K562 (cell line): ENCODE results near the gene HINT3. TPM values are rescaled to one million over a fixed set of nuclear protein-coding genes. Genes with fewer than 3 reads are reported as not detected.

ENCODE experiments used
- ARID1B ChIP-seq: fragments of 450-650 bp; IDR thresholded peaks from 2 replicates; pipeline ENCODE4 v1.6.1; 2016; ENCODE audit warnings: antibody characterized with exemption, mild to moderate bottlenecking, inconsistent platforms
- BACH1 ChIP-seq: fragments of 200-800 bp; sonication (Bioruptor generic); IDR thresholded peaks from 2 replicates; pipeline ENCODE4 v1.6.1; 2016; ENCODE audit warnings: missing genetic modification characterization, missing compliant biosample characterization
- MAFG ChIP-seq: fragments of 450-650 bp; conservative IDR thresholded peaks from 2 replicates; pipeline ENCODE4 v1.6.1; 2016; ENCODE audit warnings: missing genetic modification characterization, missing compliant biosample characterization
- NCOR1 ChIP-seq: fragments of 450-650 bp; IDR thresholded peaks from 2 replicates; pipeline ENCODE4 v1.6.1; 2016; ENCODE audit warnings: mild to moderate bottlenecking, moderate library complexity
- PTBP1 ChIP-seq: fragments of 200-400 bp; formaldehyde crosslinking; IDR thresholded peaks from 2 replicates; pipeline ENCODE4 v1.6.1; 2017; ENCODE audit warnings: low read depth, low read length
- SRSF9 ChIP-seq: fragments of 200-400 bp; formaldehyde crosslinking; IDR thresholded peaks from 2 replicates; pipeline ENCODE4 v1.6.1; 2017; ENCODE audit warnings: low read depth, low read length, borderline replicate concordance
- polyA plus RNA-seq, 8 experiments: library from polyadenylated mRNA; depleted of rRNA in 4 of 8; stranded (reverse) in 5 of 8; unstranded in 3 of 8; fragments of >200 nt; fragmentation: Nextera tagmentation in 2 of 8; fragmentation: Illumina TruSeq in 1 of 8; extraction: Ambion mirVana in 2 of 8; extraction: Trizol in 1 of 8; gene quantifications; 2 replicates each; pipeline versions ENCODE4 v1.2.1 to v1.2.3, GENCODE V29; 2011 to 2014; ENCODE audit warnings: inconsistent platforms in 1 of 8, missing spikeins in 1 of 8
- total RNA-seq, 7 experiments: library from RNA; depleted of rRNA in 6 of 7; stranded (reverse); fragments of >200 nt in 6 of 7; fragmentation: Illumina TruSeq in 2 of 7; extraction: Trizol in 2 of 7; gene quantifications; 2 replicates each; pipeline versions ENCODE4 v1.2.1 to v1.2.3, GENCODE V29; 2011 to 2021; ENCODE audit warnings: low replicate concordance in 1 of 7
- TF ChIP-seq, protein P1 (sequence below): fragments of 450-650 bp; formaldehyde crosslinking; IDR thresholded peaks from 2 replicates; pipeline ENCODE4 v1.4.0; 2022; ENCODE audit warnings: mild to moderate bottlenecking, moderate library complexity
- TF ChIP-seq, protein P2 (sequence below): sonication (generic); IDR thresholded peaks from 2 replicates; pipeline ENCODE4 v1.6.1; 2016
- TF ChIP-seq, protein P3 (sequence below): fragments of 150-350 bp; IDR thresholded peaks from 2 replicates; pipeline ENCODE4 v1.6.1; 2014; ENCODE audit warnings: low read depth, mild to moderate bottlenecking, low read length, borderline replicate concordance
- TF ChIP-seq, protein P4 (sequence below): fragments of 450-650 bp; formaldehyde crosslinking; conservative IDR thresholded peaks from 2 replicates; pipeline ENCODE4 v1.4.0; 2022; ENCODE audit warnings: mild to moderate bottlenecking, missing genetic modification characterization
- TF ChIP-seq, protein P5 (sequence below): IDR thresholded peaks from 3 replicates; pipeline ENCODE4 v1.6.1; 2011; ENCODE audit warnings: borderline replicate concordance, mild to moderate bottlenecking, moderate library complexity; ENCODE audit not compliant: insufficient read length; ENCODE audit errors: extremely low read depth
- TF ChIP-seq, protein P6 (sequence below), 2 experiments: IDR thresholded peaks; 2 replicates each; pipeline ENCODE4 v1.6.1; 2011; ENCODE audit warnings: borderline replicate concordance in 1 of 2, control low read depth in 1 of 2, low read depth in 1 of 2, low read length in 1 of 2, mild to moderate bottlenecking in 1 of 2, mixed read lengths in 1 of 2, moderate library complexity in 1 of 2; ENCODE audit not compliant: insufficient read depth in 1 of 2, insufficient read length in 1 of 2, poor library complexity in 1 of 2, severe bottlenecking in 1 of 2; ENCODE audit errors: extremely low read depth in 1 of 2

Gene HINT3
- total and polyA plus RNA-seq, 9 of the 15 experiments (the other 6 are each of a cell fraction or from before 2014, with no cell fraction given): 1.4 to 16.6 (median 10.8) TPM

DNA sequence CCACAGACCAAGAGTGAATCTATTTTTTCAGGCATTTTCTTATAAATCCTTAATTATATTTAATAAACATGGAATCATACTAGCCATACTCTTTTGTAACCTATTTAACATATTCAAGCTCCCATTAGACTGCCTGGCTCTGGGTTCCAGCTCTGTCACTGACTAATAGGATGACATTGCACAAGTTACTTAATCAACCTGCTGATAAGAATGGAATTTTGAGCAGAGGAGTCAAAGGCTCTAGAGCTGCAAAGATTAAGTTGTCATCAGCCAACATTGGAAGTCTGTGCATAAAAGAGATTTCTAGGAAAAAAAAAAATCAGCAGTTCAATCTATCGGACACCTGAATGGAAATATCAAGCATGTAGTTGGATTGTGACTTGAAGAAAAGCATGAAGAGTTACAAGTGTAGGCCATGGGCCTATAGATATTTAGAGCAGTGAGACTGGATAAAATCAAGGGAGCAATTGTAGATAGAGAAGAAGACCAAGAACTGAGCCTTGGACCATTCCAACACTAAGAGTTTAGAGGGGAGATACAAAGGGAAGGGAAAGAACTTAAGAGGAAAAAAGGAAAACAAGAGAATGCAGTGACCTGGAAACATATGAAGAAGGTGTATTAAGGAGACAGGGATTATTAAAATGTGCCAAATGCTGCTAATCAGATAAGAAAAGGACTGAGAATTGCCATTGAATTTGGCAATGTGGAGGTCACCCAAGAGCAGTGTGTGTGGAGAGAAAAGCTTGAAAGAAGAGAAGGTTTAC, 11.0 kb upstream of the HINT3 start (continued):
- TF ChIP-seq, protein P1, sequence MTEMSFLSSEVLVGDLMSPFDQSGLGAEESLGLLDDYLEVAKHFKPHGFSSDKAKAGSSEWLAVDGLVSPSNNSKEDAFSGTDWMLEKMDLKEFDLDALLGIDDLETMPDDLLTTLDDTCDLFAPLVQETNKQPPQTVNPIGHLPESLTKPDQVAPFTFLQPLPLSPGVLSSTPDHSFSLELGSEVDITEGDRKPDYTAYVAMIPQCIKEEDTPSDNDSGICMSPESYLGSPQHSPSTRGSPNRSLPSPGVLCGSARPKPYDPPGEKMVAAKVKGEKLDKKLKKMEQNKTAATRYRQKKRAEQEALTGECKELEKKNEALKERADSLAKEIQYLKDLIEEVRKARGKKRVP (CRISPR knock-in tag): no peak
- TF ChIP-seq, protein P2, sequence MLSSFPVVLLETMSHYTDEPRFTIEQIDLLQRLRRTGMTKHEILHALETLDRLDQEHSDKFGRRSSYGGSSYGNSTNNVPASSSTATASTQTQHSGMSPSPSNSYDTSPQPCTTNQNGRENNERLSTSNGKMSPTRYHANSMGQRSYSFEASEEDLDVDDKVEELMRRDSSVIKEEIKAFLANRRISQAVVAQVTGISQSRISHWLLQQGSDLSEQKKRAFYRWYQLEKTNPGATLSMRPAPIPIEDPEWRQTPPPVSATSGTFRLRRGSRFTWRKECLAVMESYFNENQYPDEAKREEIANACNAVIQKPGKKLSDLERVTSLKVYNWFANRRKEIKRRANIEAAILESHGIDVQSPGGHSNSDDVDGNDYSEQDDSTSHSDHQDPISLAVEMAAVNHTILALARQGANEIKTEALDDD: peak; percentile 38; the same call in 1 of the 2 replicates
- peak; percentile 78 for TF ChIP-seq ARID1B
- TF ChIP-seq, protein P3, sequence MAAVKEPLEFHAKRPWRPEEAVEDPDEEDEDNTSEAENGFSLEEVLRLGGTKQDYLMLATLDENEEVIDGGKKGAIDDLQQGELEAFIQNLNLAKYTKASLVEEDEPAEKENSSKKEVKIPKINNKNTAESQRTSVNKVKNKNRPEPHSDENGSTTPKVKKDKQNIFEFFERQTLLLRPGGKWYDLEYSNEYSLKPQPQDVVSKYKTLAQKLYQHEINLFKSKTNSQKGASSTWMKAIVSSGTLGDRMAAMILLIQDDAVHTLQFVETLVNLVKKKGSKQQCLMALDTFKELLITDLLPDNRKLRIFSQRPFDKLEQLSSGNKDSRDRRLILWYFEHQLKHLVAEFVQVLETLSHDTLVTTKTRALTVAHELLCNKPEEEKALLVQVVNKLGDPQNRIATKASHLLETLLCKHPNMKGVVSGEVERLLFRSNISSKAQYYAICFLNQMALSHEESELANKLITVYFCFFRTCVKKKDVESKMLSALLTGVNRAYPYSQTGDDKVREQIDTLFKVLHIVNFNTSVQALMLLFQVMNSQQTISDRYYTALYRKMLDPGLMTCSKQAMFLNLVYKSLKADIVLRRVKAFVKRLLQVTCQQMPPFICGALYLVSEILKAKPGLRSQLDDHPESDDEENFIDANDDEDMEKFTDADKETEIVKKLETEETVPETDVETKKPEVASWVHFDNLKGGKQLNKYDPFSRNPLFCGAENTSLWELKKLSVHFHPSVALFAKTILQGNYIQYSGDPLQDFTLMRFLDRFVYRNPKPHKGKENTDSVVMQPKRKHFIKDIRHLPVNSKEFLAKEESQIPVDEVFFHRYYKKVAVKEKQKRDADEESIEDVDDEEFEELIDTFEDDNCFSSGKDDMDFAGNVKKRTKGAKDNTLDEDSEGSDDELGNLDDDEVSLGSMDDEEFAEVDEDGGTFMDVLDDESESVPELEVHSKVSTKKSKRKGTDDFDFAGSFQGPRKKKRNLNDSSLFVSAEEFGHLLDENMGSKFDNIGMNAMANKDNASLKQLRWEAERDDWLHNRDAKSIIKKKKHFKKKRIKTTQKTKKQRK: no peak
- TF ChIP-seq, protein P4, sequence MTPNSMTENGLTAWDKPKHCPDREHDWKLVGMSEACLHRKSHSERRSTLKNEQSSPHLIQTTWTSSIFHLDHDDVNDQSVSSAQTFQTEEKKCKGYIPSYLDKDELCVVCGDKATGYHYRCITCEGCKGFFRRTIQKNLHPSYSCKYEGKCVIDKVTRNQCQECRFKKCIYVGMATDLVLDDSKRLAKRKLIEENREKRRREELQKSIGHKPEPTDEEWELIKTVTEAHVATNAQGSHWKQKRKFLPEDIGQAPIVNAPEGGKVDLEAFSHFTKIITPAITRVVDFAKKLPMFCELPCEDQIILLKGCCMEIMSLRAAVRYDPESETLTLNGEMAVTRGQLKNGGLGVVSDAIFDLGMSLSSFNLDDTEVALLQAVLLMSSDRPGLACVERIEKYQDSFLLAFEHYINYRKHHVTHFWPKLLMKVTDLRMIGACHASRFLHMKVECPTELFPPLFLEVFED: 0 out of 2 replicates have a peak, but pooled peaks have one; percentile 41
- TF ChIP-seq NCOR1: peak; percentile 28; the same call in 1 of the 2 replicates
- TF ChIP-seq SRSF9: no peak
- TF ChIP-seq, protein P5, sequence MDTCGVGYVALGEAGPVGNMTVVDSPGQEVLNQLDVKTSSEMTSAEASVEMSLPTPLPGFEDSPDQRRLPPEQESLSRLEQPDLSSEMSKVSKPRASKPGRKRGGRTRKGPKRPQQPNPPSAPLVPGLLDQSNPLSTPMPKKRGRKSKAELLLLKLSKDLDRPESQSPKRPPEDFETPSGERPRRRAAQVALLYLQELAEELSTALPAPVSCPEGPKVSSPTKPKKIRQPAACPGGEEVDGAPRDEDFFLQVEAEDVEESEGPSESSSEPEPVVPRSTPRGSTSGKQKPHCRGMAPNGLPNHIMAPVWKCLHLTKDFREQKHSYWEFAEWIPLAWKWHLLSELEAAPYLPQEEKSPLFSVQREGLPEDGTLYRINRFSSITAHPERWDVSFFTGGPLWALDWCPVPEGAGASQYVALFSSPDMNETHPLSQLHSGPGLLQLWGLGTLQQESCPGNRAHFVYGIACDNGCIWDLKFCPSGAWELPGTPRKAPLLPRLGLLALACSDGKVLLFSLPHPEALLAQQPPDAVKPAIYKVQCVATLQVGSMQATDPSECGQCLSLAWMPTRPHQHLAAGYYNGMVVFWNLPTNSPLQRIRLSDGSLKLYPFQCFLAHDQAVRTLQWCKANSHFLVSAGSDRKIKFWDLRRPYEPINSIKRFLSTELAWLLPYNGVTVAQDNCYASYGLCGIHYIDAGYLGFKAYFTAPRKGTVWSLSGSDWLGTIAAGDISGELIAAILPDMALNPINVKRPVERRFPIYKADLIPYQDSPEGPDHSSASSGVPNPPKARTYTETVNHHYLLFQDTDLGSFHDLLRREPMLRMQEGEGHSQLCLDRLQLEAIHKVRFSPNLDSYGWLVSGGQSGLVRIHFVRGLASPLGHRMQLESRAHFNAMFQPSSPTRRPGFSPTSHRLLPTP: no peak
- no peak; the same call in 1 of the 2 replicates for TF ChIP-seq BACH1 (tag)
- TF ChIP-seq MAFG: peak; percentile 90
- TF ChIP-seq, protein P6, sequence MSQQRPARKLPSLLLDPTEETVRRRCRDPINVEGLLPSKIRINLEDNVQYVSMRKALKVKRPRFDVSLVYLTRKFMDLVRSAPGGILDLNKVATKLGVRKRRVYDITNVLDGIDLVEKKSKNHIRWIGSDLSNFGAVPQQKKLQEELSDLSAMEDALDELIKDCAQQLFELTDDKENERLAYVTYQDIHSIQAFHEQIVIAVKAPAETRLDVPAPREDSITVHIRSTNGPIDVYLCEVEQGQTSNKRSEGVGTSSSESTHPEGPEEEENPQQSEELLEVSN (IDR thresholded peaks at IDR 0.05; ENCODE audit: borderline replicate concordance in 1 of 2, extremely low read depth in 1 of 2, insufficient read depth in 1 of 2, insufficient read length in 1 of 2, low read depth in 1 of 2, low read length in 1 of 2, poor library complexity in 1 of 2, severe bottlenecking in 1 of 2): no peak
- no peak for TF ChIP-seq PTBP1
